Endodermal cell (in vitro differentiated cells): ENCODE measurements around the gene UNC5CL. TPM values are rescaled to one million over a fixed set of nuclear protein-coding genes. Genes with fewer than 3 reads are reported as not detected.

Source experiments
- DNase-seq: peaks from one replicate; pipeline ENCODE4 v3.0.0-alpha.2; 2017
- H3K27ac ChIP-seq: 2 replicates; pipeline ENCODE4 v1.5.1; 2013; ENCODE audit warnings: mild to moderate bottlenecking, low read depth, low read length, moderate library complexity
- H3K27me3 ChIP-seq: 2 replicates; pipeline ENCODE4 v1.6.1; 2013; ENCODE audit warnings: mild to moderate bottlenecking, low read length, moderate library complexity; ENCODE audit not compliant: insufficient read depth, control insufficient read depth, poor library complexity, severe bottlenecking
- H3K36me3 ChIP-seq: 2 replicates; pipeline ENCODE4 v1.7.0; 2013; ENCODE audit warnings: mild to moderate bottlenecking, low read length, moderate library complexity; ENCODE audit not compliant: control insufficient read depth, insufficient read depth
- H3K4me1 ChIP-seq: one replicate; pipeline ENCODE4 v1.7.0; 2013; ENCODE audit warnings: low read length; ENCODE audit not compliant: control insufficient read depth, insufficient read depth
- H3K4me3 ChIP-seq: 2 replicates; pipeline ENCODE4 v1.5.1; 2013; ENCODE audit warnings: mild to moderate bottlenecking, low read length, moderate library complexity
- H3K9ac ChIP-seq: 2 replicates; pipeline ENCODE4 v1.6.1; 2013; ENCODE audit warnings: mild to moderate bottlenecking, low read length, moderate library complexity; ENCODE audit not compliant: poor library complexity, severe bottlenecking; ENCODE audit errors: extremely low read depth
- H3K9me3 ChIP-seq: 2 replicates; pipeline ENCODE4 v1.6.1; 2013; ENCODE audit warnings: mild to moderate bottlenecking, low read length, moderate library complexity; ENCODE audit not compliant: control insufficient read depth
- H3K27ac Mint-ChIP-seq: 2 replicates; pipeline ENCODE4 v1.8.0; 2020; ENCODE audit warnings: mixed read lengths
- H3K27me3 Mint-ChIP-seq: 2 replicates; pipeline ENCODE4 v1.8.0; 2021; ENCODE audit warnings: mild to moderate bottlenecking, mixed read lengths; ENCODE audit not compliant: insufficient read depth
- H3K36me3 Mint-ChIP-seq: 2 replicates; pipeline ENCODE4 v1.8.0; 2020; ENCODE audit warnings: low read depth, mixed read lengths
- H3K4me1 Mint-ChIP-seq: 2 replicates; pipeline ENCODE4 v1.8.0; 2020; ENCODE audit warnings: mixed read lengths
- H3K4me3 Mint-ChIP-seq: 2 replicates; pipeline ENCODE4 v1.8.0; 2020; ENCODE audit warnings: mild to moderate bottlenecking, moderate library complexity, mixed read lengths
- H3K9me3 Mint-ChIP-seq: 2 replicates; pipeline ENCODE4 v1.8.0; 2020; ENCODE audit warnings: mild to moderate bottlenecking, mixed read lengths
- WGBS, 2 experiments: methylation state at CpG; one replicate each; pipeline versions ENCODE4 v1.1.5 to v1.1.7; 2013; ENCODE audit warnings: missing lambda C conversion rate in 2 of 2, mixed read lengths in 1 of 2; ENCODE audit not compliant: insufficient coverage in 1 of 2, insufficient read length in 1 of 2; 5-methylcytosine and 5-hydroxymethylcytosine counted together
- total RNA-seq, 2 donors: library from RNA; stranded (reverse); fragmentation: NEBNext Ultra II Directional in 1 of 2; extraction: Animal tissue kit (Norgen Biotek cat#: 25700) in 1 of 2; gene quantifications; 2 replicates in 1 of 2; 3 replicates in 1 of 2; pipeline ENCODE4 v1.2.1, GENCODE V29; 2021
- TF ChIP-seq, protein P1 (sequence below): fragments of 200-600 bp; sonication (generic); conservative IDR thresholded peaks from 2 replicates; pipeline ENCODE4 v1.5.0; 2021; ENCODE audit warnings: antibody characterized with exemption, mild to moderate bottlenecking

The UNC5CL gene
- total RNA-seq, 2 donors from 2014 or later = 3.8 to 4.7 TPM

DNA sequence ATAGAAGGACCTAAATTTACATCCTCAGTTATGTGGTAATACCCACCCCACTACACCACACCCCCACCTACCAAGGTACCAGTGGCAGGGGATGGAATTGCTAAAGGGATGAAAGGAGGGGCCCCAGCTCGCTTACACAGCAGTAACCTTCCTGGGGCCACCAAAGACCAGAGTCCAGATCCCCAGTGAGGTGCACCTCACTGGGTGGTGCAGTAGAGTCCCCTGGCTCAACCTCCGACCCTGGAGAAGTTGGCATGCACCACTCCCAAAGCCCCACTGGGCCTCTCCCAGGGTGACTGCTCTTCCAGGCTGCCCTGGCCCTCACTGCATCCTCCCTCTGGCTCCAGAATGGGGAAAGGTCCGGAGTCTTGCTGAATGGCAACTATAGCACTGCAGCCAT, 816 bp downstream of the UNC5CL start:
- H3K4me1 Mint-ChIP-seq = peaks cover 38% of the 10 kb centered on the region
- Histone ChIP-seq H3K4me3 (no peak overlapping the region), H3K9ac (no peak overlapping the region), H3K27ac (no peak overlapping the region), H3K36me3 (no peaks in the 10 kb centered on the region), H3K27me3 (no peaks in the 10 kb centered on the region), H3K9me3 (no peaks in the 10 kb centered on the region), H3K4me1 (peaks cover 5% of the 10 kb centered on the region)
- H3K27me3 Mint-ChIP-seq = peaks cover 2% of the 10 kb centered on the region
- no peak overlapping the region for H3K27ac Mint-ChIP-seq
- no peaks in the 10 kb centered on the region for H3K9me3 Mint-ChIP-seq
- 92% methylated on average over 3 of the region's 3 CpGs; no CpG with 5 or more reads in 1 of the 2 experiments for WGBS, 2 experiments
- no peak for DNase-seq
- TF ChIP-seq, protein P1, sequence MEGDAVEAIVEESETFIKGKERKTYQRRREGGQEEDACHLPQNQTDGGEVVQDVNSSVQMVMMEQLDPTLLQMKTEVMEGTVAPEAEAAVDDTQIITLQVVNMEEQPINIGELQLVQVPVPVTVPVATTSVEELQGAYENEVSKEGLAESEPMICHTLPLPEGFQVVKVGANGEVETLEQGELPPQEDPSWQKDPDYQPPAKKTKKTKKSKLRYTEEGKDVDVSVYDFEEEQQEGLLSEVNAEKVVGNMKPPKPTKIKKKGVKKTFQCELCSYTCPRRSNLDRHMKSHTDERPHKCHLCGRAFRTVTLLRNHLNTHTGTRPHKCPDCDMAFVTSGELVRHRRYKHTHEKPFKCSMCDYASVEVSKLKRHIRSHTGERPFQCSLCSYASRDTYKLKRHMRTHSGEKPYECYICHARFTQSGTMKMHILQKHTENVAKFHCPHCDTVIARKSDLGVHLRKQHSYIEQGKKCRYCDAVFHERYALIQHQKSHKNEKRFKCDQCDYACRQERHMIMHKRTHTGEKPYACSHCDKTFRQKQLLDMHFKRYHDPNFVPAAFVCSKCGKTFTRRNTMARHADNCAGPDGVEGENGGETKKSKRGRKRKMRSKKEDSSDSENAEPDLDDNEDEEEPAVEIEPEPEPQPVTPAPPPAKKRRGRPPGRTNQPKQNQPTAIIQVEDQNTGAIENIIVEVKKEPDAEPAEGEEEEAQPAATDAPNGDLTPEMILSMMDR = no peak
- H3K36me3 Mint-ChIP-seq = no peaks in the 10 kb centered on the region
- no peak overlapping the region for H3K4me3 Mint-ChIP-seq

DNA sequence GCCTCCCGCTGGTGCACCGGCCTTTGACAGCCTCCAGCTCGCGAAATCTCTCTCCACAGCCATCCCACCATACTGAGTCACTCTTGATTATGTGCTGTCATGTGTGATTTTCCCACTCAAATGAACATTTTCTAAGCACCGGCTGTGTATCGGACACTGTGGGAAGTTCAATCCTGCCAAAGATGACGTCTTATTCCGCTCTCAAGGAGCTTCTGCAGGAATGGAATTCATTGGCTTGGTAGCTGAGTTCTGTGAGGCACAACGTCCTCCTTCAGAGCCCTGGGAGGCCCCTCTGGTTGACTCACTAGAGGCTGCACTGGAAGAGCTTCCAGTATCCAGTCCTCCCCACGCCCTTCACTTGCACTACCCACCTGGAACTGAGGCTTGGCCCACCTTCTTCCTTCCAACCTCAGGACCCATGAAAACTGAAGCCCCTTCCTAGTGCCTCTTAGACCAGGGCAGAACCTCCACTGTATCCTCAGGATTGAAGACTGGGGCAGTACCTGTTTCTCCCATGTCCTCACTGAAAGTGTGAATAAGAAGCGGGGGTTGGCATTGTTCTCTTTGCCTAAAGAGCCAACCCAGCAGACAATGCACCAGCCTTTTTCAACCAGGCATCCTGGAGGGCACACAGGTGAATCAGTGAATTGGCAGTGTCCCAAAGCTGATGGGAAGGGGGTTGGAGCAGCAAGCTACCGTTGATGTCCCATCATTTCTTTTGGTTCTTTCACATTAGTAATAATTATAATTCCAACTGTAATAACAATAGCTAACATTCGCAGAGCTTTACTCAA, 1.7 kb downstream of the UNC5CL start:
- H3K27ac Mint-ChIP-seq = no peak overlapping the region
- H3K36me3 ChIP-seq = no peaks in the 10 kb centered on the region
- H3K27me3 ChIP-seq = no peaks in the 10 kb centered on the region
- peaks cover 2% of the 10 kb centered on the region for H3K27me3 Mint-ChIP-seq
- no peaks in the 10 kb centered on the region for H3K36me3 Mint-ChIP-seq
- H3K9ac ChIP-seq = no peak overlapping the region
- TF ChIP-seq, protein P1 = peak; percentile 32
- no peaks in the 10 kb centered on the region for H3K9me3 Mint-ChIP-seq
- peaks cover 5% of the 10 kb centered on the region for H3K4me1 ChIP-seq
- no peak for DNase-seq
- H3K4me3 ChIP-seq = no peak overlapping the region
- no peak overlapping the region for H3K4me3 Mint-ChIP-seq
- H3K9me3 ChIP-seq = no peaks in the 10 kb centered on the region
- WGBS, 2 experiments = 92 to 94% methylated on average over 8 to 13 of the region's 13 CpGs
- peaks cover 38% of the 10 kb centered on the region for H3K4me1 Mint-ChIP-seq
- H3K27ac ChIP-seq = no peak overlapping the region

DNA sequence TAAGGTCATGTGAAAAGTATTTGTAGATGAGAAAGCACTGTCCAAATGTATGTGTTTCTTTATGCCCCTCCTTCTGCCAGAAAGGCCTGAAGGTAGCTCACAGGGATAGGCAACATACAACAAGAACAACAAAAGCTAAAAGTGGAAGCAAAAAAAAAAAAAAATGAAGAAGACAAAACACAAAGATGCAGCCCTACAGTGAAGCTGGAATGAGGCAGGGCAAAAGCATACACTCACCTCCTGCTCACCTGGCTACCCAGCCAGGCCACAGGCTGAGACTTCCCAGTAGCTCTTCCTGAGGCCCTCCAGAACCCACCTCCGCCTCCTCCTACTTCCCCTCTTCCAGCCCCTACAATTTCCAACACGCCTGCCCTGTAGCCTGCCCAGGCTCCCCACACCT, 2.4 kb downstream of the UNC5CL start:
- no peak for DNase-seq
- 83 to 93% methylated on average over 1 to 2 of the region's 2 CpGs for WGBS, 2 experiments
- H3K4me1 ChIP-seq = peaks cover 5% of the 10 kb centered on the region
- H3K4me1 Mint-ChIP-seq = peaks cover 38% of the 10 kb centered on the region
- H3K36me3 Mint-ChIP-seq = no peaks in the 10 kb centered on the region
- no peaks in the 10 kb centered on the region for H3K9me3 ChIP-seq
- H3K36me3 ChIP-seq = no peaks in the 10 kb centered on the region
- H3K9ac ChIP-seq = no peak overlapping the region
- peaks cover 2% of the 10 kb centered on the region for H3K27me3 Mint-ChIP-seq
- no peak overlapping the region for H3K4me3 Mint-ChIP-seq
- no peak overlapping the region for H3K27ac ChIP-seq
- no peaks in the 10 kb centered on the region for H3K9me3 Mint-ChIP-seq
- TF ChIP-seq, protein P1 = no peak
- H3K27me3 ChIP-seq = no peaks in the 10 kb centered on the region
- H3K4me3 ChIP-seq = no peak overlapping the region
- H3K27ac Mint-ChIP-seq = no peak overlapping the region
